Measurements from ENCODE around the gene PDXK. TPM values are rescaled to one million over a fixed set of nuclear protein-coding genes. Genes with fewer than 3 reads are reported as not detected.

Gene PDXK
- total and polyA plus RNA-seq, 2 donors (not counting 3 experiments of a cell fraction or from before 2014, with no cell fraction given) = 44.2 to 59.1 TPM

DNA sequence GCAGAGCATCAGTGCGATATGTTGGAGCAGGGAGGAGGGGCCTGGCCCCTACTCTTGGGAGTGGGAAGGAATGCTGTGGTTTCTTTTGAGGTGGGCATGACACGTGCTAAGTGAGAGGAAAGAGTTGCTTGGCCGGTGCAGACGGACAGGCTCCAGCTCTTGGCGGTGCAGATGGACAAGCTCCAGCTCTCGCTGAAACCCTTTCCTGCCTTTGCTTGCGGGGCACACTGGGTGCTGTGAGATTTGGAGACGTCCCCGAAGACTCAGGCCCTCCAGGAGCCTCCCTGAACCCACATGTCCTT is 15.9 kb downstream of the PDXK start:
- no peaks in the 10 kb centered on the region for H3K27me3 ChIP-seq (ENCODE audit: control insufficient read depth in 2 of 2, insufficient read depth in 2 of 2, low read length in 2 of 2)
- CTCF ChIA-PET = no interaction called here
- TF ChIP-seq MYC (IDR thresholded peaks at IDR 0.05; ENCODE audit: low read depth, low read length) (no peak), EZH2 (IDR thresholded peaks at IDR 0.05; ENCODE audit: borderline replicate concordance, low read depth, low read length, severe bottlenecking) (no peak), POLR2A (IDR thresholded peaks at IDR 0.05; ENCODE audit: low read depth, low read length) (no peak)
- no peak for FAIRE-seq
- DNase-seq (ENCODE audit: low read depth, low spot score) = no peak
- H3K9me3 ChIP-seq (replicated peaks; ENCODE audit: control insufficient read depth, insufficient read depth, low read length) = no peaks in the 10 kb centered on the region
- H3K79me2 ChIP-seq (ENCODE audit: control insufficient read depth, insufficient read depth, low read length) = peaks cover 13% of the 10 kb centered on the region
- intact Hi-C loops (cut with micrococcal nuclease) (no loop called here), dilution Hi-C loops (cut with MboI; ENCODE audit: extremely low pct_ligation_motif_present, low sequenced_read_pairs) (no loop called here)
- no peak overlapping the region for H2AFZ ChIP-seq (ENCODE audit: low read depth, low read length)
- no peaks in the 10 kb centered on the region for H3K9me1 ChIP-seq (replicated peaks; ENCODE audit: control insufficient read depth, extremely low read depth, insufficient read depth, low read length)
- no peak overlapping the region for H3K27ac ChIP-seq (ENCODE audit: insufficient read depth, low read depth, low read length)
- H3K4me1 ChIP-seq (ENCODE audit: control insufficient read depth, extremely low read depth, insufficient read depth, low read length) = no peaks in the 10 kb centered on the region
- no peak overlapping the region for H3K4me3 ChIP-seq (replicated peaks in 1 of 3; ENCODE audit: insufficient read depth in 1 of 3, low read depth in 1 of 3, low read length in 3 of 3)
- H3K4me2 ChIP-seq (ENCODE audit: insufficient read depth, low read length) = no peak overlapping the region
- no peaks in the 10 kb centered on the region for H4K20me1 ChIP-seq (replicated peaks; ENCODE audit: control insufficient read depth, extremely low read depth, insufficient read depth, low read length)
- BruUV-seq (replicated peaks) = no TSS peak
- H3K9ac ChIP-seq (replicated peaks; ENCODE audit: extremely low read depth, insufficient read depth, low read length) = no peak overlapping the region
- POLR2A ChIA-PET = no interaction called here
- no peaks in the 10 kb centered on the region for H3K36me3 ChIP-seq (ENCODE audit: control insufficient read depth in 2 of 2, extremely low read depth in 1 of 2, insufficient read depth in 2 of 2, low read length in 2 of 2)

DNA sequence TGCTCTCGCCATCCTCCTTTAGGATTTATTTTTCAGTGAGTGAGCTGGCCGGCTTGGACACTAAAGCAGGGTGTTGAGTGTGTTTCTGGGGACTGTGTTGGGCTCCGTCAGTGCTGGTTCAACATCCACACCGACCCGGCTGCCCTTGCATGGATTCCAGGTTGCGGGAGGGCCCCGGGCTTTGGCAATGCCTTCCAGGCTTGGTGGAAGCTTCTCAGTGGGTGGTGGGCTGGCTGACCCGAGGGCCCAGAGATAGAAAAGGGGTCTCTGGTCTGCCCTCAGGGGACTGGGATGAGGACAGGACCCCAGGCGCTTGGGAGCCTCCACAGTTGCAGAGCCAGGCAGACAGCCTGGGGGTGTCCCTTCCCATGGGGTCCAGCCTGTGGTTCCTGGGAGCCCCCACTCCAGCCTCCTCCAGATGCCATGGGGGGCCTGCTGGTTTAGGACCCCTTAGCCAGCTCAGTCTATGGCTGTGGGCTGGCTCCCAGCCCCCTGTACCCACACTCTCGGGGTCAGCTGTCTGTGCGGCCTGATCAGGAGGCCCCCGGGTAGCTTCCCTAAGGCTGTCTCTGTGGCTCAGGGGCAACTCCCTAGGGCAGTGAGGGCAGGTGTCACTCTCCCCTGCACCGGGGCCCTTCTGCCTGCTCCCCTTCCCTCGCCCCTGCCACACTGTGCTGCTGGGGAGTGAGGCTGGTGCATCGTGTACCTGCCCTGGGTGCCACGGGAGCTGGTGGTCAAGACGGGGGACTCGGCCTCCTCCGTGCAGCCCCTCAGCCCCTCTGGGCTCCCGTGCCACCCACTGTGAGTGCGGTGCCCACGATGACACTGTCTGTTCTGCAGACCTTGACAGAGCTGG is 16.5 kb downstream of the PDXK start:
- POLR2A ChIA-PET = no interaction called here
- H3K4me3 ChIP-seq (replicated peaks in 1 of 3; ENCODE audit: insufficient read depth in 1 of 3, low read depth in 1 of 3, low read length in 3 of 3) = no peak overlapping the region
- dilution Hi-C loops (cut with MboI; ENCODE audit: extremely low pct_ligation_motif_present, low sequenced_read_pairs) (no loop called here), intact Hi-C loops (cut with micrococcal nuclease) (no loop called here)
- CTCF ChIA-PET = interaction anchor here (1.6 kb wide), 1 partner anchor 11 kb away, joined by 4 read pairs; no protein-coding TSS in a partner anchor
- BruUV-seq (replicated peaks) = no TSS peak
- FAIRE-seq (no peak), DNase-seq (ENCODE audit: low read depth, low spot score) (no peak)
- H3K9me1 ChIP-seq (replicated peaks; ENCODE audit: control insufficient read depth, extremely low read depth, insufficient read depth, low read length) = no peaks in the 10 kb centered on the region
- no peaks in the 10 kb centered on the region for H3K27me3 ChIP-seq (ENCODE audit: control insufficient read depth in 2 of 2, insufficient read depth in 2 of 2, low read length in 2 of 2)
- no peak overlapping the region for H3K4me2 ChIP-seq (ENCODE audit: insufficient read depth, low read length)
- no peak overlapping the region for H3K9ac ChIP-seq (replicated peaks; ENCODE audit: extremely low read depth, insufficient read depth, low read length)
- no peaks in the 10 kb centered on the region for H3K4me1 ChIP-seq (ENCODE audit: control insufficient read depth, extremely low read depth, insufficient read depth, low read length)
- no peaks in the 10 kb centered on the region for H4K20me1 ChIP-seq (replicated peaks; ENCODE audit: control insufficient read depth, extremely low read depth, insufficient read depth, low read length)
- H2AFZ ChIP-seq (ENCODE audit: low read depth, low read length) = no peak overlapping the region
- no peak overlapping the region for H3K27ac ChIP-seq (ENCODE audit: insufficient read depth, low read depth, low read length)
- H3K79me2 ChIP-seq (ENCODE audit: control insufficient read depth, insufficient read depth, low read length) = peaks cover 9% of the 10 kb centered on the region
- no peaks in the 10 kb centered on the region for H3K9me3 ChIP-seq (replicated peaks; ENCODE audit: control insufficient read depth, insufficient read depth, low read length)
- TF ChIP-seq FOS (IDR thresholded peaks at IDR 0.05; ENCODE audit: borderline replicate concordance, insufficient read depth, low read length) = no peak
- no peak for TF ChIP-seq POLR2AphosphoS5 (IDR thresholded peaks at IDR 0.05; ENCODE audit: insufficient read depth, low read depth, low read length)
- TF ChIP-seq EZH2 (IDR thresholded peaks at IDR 0.05; ENCODE audit: borderline replicate concordance, low read depth, low read length, severe bottlenecking) = no peak
- TF ChIP-seq, protein P1, sequence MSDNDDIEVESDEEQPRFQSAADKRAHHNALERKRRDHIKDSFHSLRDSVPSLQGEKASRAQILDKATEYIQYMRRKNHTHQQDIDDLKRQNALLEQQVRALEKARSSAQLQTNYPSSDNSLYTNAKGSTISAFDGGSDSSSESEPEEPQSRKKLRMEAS (IDR thresholded peaks at IDR 0.05; ENCODE audit: insufficient read depth, insufficient read length) = no peak
- TF ChIP-seq JUN (IDR thresholded peaks at IDR 0.05; ENCODE audit: borderline replicate concordance, insufficient read depth, insufficient read length, low read depth) = no peak
- no peak for TF ChIP-seq MYC (IDR thresholded peaks at IDR 0.05; ENCODE audit: low read depth, low read length)
- TF ChIP-seq, protein P2, sequence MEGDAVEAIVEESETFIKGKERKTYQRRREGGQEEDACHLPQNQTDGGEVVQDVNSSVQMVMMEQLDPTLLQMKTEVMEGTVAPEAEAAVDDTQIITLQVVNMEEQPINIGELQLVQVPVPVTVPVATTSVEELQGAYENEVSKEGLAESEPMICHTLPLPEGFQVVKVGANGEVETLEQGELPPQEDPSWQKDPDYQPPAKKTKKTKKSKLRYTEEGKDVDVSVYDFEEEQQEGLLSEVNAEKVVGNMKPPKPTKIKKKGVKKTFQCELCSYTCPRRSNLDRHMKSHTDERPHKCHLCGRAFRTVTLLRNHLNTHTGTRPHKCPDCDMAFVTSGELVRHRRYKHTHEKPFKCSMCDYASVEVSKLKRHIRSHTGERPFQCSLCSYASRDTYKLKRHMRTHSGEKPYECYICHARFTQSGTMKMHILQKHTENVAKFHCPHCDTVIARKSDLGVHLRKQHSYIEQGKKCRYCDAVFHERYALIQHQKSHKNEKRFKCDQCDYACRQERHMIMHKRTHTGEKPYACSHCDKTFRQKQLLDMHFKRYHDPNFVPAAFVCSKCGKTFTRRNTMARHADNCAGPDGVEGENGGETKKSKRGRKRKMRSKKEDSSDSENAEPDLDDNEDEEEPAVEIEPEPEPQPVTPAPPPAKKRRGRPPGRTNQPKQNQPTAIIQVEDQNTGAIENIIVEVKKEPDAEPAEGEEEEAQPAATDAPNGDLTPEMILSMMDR (IDR thresholded peaks at IDR 0.05; ENCODE audit: extremely low read depth in 1 of 2, insufficient read depth in 1 of 2, low read depth in 1 of 2, low read length in 2 of 2) = no peak
- no peak for TF ChIP-seq POLR2A (IDR thresholded peaks at IDR 0.05; ENCODE audit: low read depth, low read length)
- no peak for TF ChIP-seq GATA2 (IDR thresholded peaks at IDR 0.05; ENCODE audit: insufficient read depth, insufficient read length, low read depth, low read length)
- H3K36me3 ChIP-seq (ENCODE audit: control insufficient read depth in 2 of 2, extremely low read depth in 1 of 2, insufficient read depth in 2 of 2, low read length in 2 of 2) = no peaks in the 10 kb centered on the region

All from endothelial cell of umbilical vein (primary cell).